HG03469 (cell line): Measurements from ENCODE around the gene NAA80.
"Not testable (repeated sequence)": the region's sequence is repeated elsewhere in the genome, so short reads cannot be mapped to it uniquely, and the experiment has no call there.

ENCODE experiments used
- ATAC-seq: cut with Tn5 transposase; IDR thresholded peaks from one replicate; pipeline ENCODE4 v1.9.1; 2021; ENCODE audit warnings: mild to moderate bottlenecking, moderate library complexity, moderate number of reproducible peaks; ENCODE audit not compliant: unreplicated experiment

Gene NAA80

GRCh38 chr3:50316657-50317242 is 17.5 kb upstream of the NAA80 start:
- ATAC-seq, result no peak

GRCh38 chr3:50314816-50315215 is 15.6 kb upstream of the NAA80 start:
- no peak for ATAC-seq

- ATAC-seq, result no peak
Observed at GRCh38 chr3:50314342-50314741, 15.1 kb upstream of the NAA80 start.

GRCh38 chr3:50312041-50312440 is 12.8 kb upstream of the NAA80 start:
- ATAC-seq, result not testable (repeated sequence)

GRCh38 chr3:50304601-50305000 is 5.4 kb upstream of the NAA80 start:
- ATAC-seq, result no peak

GRCh38 chr3:50303013-50303815 is 4.0 kb upstream of the NAA80 start, which contains the start of gene HYAL1:
HYAL1 (minus strand) TSS chr3:50303574; CDS start chr3:50302956, 618 bp downstream.
- ATAC-seq, result no peak

- ATAC-seq, result no peak
Observed at GRCh38 chr3:50302095-50303012, 3.1 kb upstream of the NAA80 start.

- ATAC-seq, result no peak
Observed at GRCh38 chr3:50300681-50301254, 1.6 kb upstream of the NAA80 start.

- no peak for ATAC-seq
Observed at GRCh38 chr3:50299929-50300680, 900 bp upstream of the NAA80 start.

GRCh38 chr3:50299638-50299928 is 378 bp upstream of the NAA80 start:
- ATAC-seq, result no peak

- ATAC-seq, result no peak
Observed at GRCh38 chr3:50297896-50298725, 1.1 kb downstream of the NAA80 start.

GRCh38 chr3:50297384-50297775 is 1.8 kb downstream of the NAA80 start:
- no peak for ATAC-seq

- no peak for ATAC-seq
Observed at GRCh38 chr3:50296721-50297383, 2.4 kb downstream of the NAA80 start.

GRCh38 chr3:50295553-50296431 is 3.4 kb downstream of the NAA80 start:
- no peak for ATAC-seq

- ATAC-seq, result no peak
Observed at GRCh38 chr3:50294492-50295403, 4.5 kb downstream of the NAA80 start.

- ATAC-seq, result no peak
Observed at GRCh38 chr3:50294089-50294488, 5.1 kb downstream of the NAA80 start.
